WTC11 (cell line): Measurements from ENCODE around the gene B3GAT3. TPM values are rescaled to one million over a fixed set of nuclear protein-coding genes. Genes with fewer than 3 reads are reported as not detected.

ENCODE experiments used
- ATAC-seq: fragments of 200-7000 bp; cut with Tn5 transposase; 2 replicates; pipeline ENCODE4 v1.10.0; 2021; ENCODE audit warnings: mild to moderate bottlenecking, moderate library complexity
- CTCF ChIA-PET: fragments of 300-600 bp; sonication (Branson Sonifier 250); formaldehyde crosslinking; loops from one replicate; lab custom pipeline; 2021; ENCODE audit warnings: antibody characterized with exemption; lab: Charles Lee
- POLR2A ChIA-PET: fragments of 350-600 bp; sonication (Branson Sonifier 250); formaldehyde crosslinking; loops from one replicate; lab custom pipeline; 2021; ENCODE audit warnings: antibody characterized with exemption; lab: Charles Lee
- DNase-seq: peaks from one replicate; pipeline ENCODE4 v3.0.0; 2021; ENCODE audit warnings: low spot score
- H3K27ac Mint-ChIP-seq: 2 replicates; pipeline ENCODE4 v1.8.0; 2021; ENCODE audit warnings: mixed read lengths
- H3K27me3 Mint-ChIP-seq: 2 replicates; pipeline ENCODE4 v1.8.0; 2021; ENCODE audit warnings: low read depth, mild to moderate bottlenecking, moderate library complexity, mixed read lengths
- H3K36me3 Mint-ChIP-seq: 2 replicates; pipeline ENCODE4 v1.8.0; 2021; ENCODE audit warnings: mixed read lengths
- H3K4me1 Mint-ChIP-seq: 2 replicates; pipeline ENCODE4 v1.8.0; 2022; ENCODE audit warnings: mixed read lengths
- H3K4me3 Mint-ChIP-seq: 2 replicates; pipeline ENCODE4 v1.8.0; 2021; ENCODE audit warnings: mild to moderate bottlenecking, moderate library complexity, mixed read lengths
- H3K9me3 Mint-ChIP-seq: 2 replicates; pipeline ENCODE4 v1.8.0; 2021; ENCODE audit warnings: mixed read lengths
- AR ChIP-seq: fragments of 250-450 bp; sonication (Bioruptor Pico); IDR thresholded peaks from 2 replicates; pipeline ENCODE4 v1.9.0; 2021; ENCODE audit warnings: mild to moderate bottlenecking
- ATF2 ChIP-seq: sonication (generic); formaldehyde crosslinking; IDR thresholded peaks from 2 replicates; pipeline ENCODE4 v1.8.1; 2022; ENCODE audit warnings: low read depth, missing genetic modification reagents, borderline replicate concordance
- E2F4 ChIP-seq: sonication (generic); formaldehyde crosslinking; IDR thresholded peaks from 2 replicates; pipeline ENCODE4 v1.8.1; 2022; ENCODE audit warnings: low read depth, mild to moderate bottlenecking, moderate library complexity, missing genetic modification reagents, borderline replicate concordance
- ELF4 ChIP-seq: sonication (generic); formaldehyde crosslinking; IDR thresholded peaks from 2 replicates; pipeline ENCODE4 v1.8.1; 2022; ENCODE audit warnings: low read depth, mild to moderate bottlenecking, moderate library complexity, missing genetic modification reagents
- FOXJ3 ChIP-seq: sonication (generic); formaldehyde crosslinking; IDR thresholded peaks from 2 replicates; pipeline ENCODE4 v1.9.0; 2021; ENCODE audit warnings: missing genetic modification reagents, mild to moderate bottlenecking, borderline replicate concordance
- GTF2I ChIP-seq: fragments of 250-450 bp; sonication (Bioruptor Pico); conservative IDR thresholded peaks from 2 replicates; pipeline ENCODE4 v1.4.0; 2021; ENCODE audit warnings: mild to moderate bottlenecking
- IRF1 ChIP-seq: sonication (generic); formaldehyde crosslinking; IDR thresholded peaks from 2 replicates; pipeline ENCODE4 v1.8.0; 2023; ENCODE audit warnings: missing genetic modification reagents
- JAZF1 ChIP-seq: fragments of 250-450 bp; sonication (Bioruptor Pico); IDR thresholded peaks from 2 replicates; pipeline ENCODE4 v1.9.0; 2021; ENCODE audit warnings: moderate library complexity, mild to moderate bottlenecking, inconsistent platforms
- KAT7 ChIP-seq: sonication (generic); formaldehyde crosslinking; IDR thresholded peaks from 2 replicates; pipeline ENCODE4 v1.8.1; 2023; ENCODE audit warnings: missing genetic modification reagents, mild to moderate bottlenecking, borderline replicate concordance
- MXD4 ChIP-seq: fragments of 250-450 bp; sonication (Bioruptor Pico); IDR thresholded peaks from 2 replicates; pipeline ENCODE4 v1.8.0; 2021; ENCODE audit warnings: mild to moderate bottlenecking, moderate library complexity, borderline replicate concordance
- RELA ChIP-seq: sonication (generic); formaldehyde crosslinking; IDR thresholded peaks from 2 replicates; pipeline ENCODE4 v1.8.1; 2022; ENCODE audit warnings: missing genetic modification reagents, mild to moderate bottlenecking, borderline replicate concordance
- SOX15 ChIP-seq: fragments of 250-450 bp; sonication (Bioruptor Pico); IDR thresholded peaks from 2 replicates; pipeline ENCODE4 v1.9.0; 2021; ENCODE audit warnings: mild to moderate bottlenecking
- SP1 ChIP-seq: sonication (generic); formaldehyde crosslinking; conservative IDR thresholded peaks from 2 replicates; pipeline ENCODE4 v1.8.1; 2022; ENCODE audit warnings: missing genetic modification reagents
- TCF7 ChIP-seq: sonication (generic); formaldehyde crosslinking; IDR thresholded peaks from 2 replicates; pipeline ENCODE4 v1.8.0; 2022; ENCODE audit warnings: mild to moderate bottlenecking, low read depth, missing genetic modification reagents, moderate library complexity
- ZNF263 ChIP-seq: sonication (generic); formaldehyde crosslinking; IDR thresholded peaks from 2 replicates; pipeline ENCODE4 v1.8.1; 2022; ENCODE audit warnings: low read depth, mild to moderate bottlenecking, moderate library complexity, missing genetic modification reagents
- ZNF396 ChIP-seq: fragments of 250-450 bp; sonication (Bioruptor Pico); IDR thresholded peaks from 2 replicates; pipeline ENCODE4 v1.8.0; 2021; ENCODE audit warnings: mild to moderate bottlenecking, moderate library complexity, borderline replicate concordance
- ZNF425 ChIP-seq: fragments of 250-450 bp; sonication (Bioruptor Pico); conservative IDR thresholded peaks from 2 replicates; pipeline ENCODE4 v1.9.0; 2021; ENCODE audit warnings: mild to moderate bottlenecking
- ZNF671 ChIP-seq: fragments of 250-450 bp; sonication (Bioruptor Pico); IDR thresholded peaks from 2 replicates; pipeline ENCODE4 v1.8.0; 2021; ENCODE audit warnings: mild to moderate bottlenecking
- total RNA-seq: library from RNA; stranded (reverse); gene quantifications from 3 replicates; pipeline ENCODE4 v1.2.3, GENCODE V29; 2021
- TF ChIP-seq, protein P1 (sequence below): fragments of 250-450 bp; sonication (Bioruptor Pico); IDR thresholded peaks from 2 replicates; pipeline ENCODE4 v1.9.0; 2021; ENCODE audit warnings: moderate library complexity, mild to moderate bottlenecking, inconsistent platforms, borderline replicate concordance
- TF ChIP-seq, protein P2 (sequence below): sonication (generic); formaldehyde crosslinking; IDR thresholded peaks from 2 replicates; pipeline ENCODE4 v1.8.1; 2023; ENCODE audit warnings: mild to moderate bottlenecking, missing genetic modification reagents
- TF ChIP-seq, protein P3 (sequence below): sonication (generic); formaldehyde crosslinking; IDR thresholded peaks from 2 replicates; pipeline ENCODE4 v1.8.1; 2023; ENCODE audit warnings: mild to moderate bottlenecking, missing genetic modification reagents

The B3GAT3 gene
- total RNA-seq, 1 experiment from 2014 or later: 43.9 TPM

DNA sequence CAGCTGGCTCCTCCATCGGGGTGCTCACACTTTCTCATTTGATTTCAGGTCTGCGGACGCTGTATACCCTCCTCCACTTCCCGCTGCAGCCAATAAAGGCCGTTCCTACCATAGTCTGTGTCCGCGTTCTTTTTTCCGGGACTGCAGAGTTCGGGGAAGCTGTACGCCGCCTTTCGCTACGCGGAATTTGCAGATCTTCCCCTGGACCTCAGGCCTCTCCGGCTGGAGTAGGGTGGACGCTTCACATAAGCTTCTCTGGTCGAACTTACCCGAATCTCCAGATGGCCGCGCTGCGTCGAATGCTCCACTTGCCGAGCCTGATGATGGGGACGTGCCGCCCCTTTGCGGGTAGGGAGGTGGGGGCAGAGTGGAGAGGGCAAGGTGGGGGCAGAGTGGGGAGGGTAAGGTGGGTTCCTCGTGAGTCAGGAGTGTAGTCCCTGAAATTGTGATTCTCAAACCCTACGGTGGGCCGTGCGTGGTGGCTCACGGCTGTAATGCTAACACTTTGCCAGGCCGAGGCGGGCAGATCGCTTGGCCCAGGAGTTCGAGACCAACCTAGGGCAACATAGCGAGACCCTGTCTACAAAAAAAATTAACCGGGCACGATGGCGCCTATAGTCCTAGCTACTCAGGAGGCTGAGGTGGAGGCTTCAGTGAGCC is 43.9 kb upstream of the B3GAT3 start (continued):
- TF ChIP-seq E2F4 (no peak), SP1 (no peak), ZNF425 (no peak), ZNF671 (CRISPR knock-in tag) (0 out of 2 replicates have a peak, but pooled peaks have one; percentile 3), JAZF1 (CRISPR knock-in tag) (no peak), GTF2I (CRISPR knock-in tag) (0 out of 2 replicates have a peak, but pooled peaks have one; percentile 8), KAT7 (CRISPR knock-in tag) (no peak), AR (0 out of 2 replicates have a peak, but pooled peaks have one; percentile 5), MXD4 (CRISPR knock-in tag) (no peak), ZNF263 (CRISPR knock-in tag) (no peak), SOX15 (CRISPR knock-in tag) (no peak), ATF2 (no peak)
- TF ChIP-seq, protein P1, sequence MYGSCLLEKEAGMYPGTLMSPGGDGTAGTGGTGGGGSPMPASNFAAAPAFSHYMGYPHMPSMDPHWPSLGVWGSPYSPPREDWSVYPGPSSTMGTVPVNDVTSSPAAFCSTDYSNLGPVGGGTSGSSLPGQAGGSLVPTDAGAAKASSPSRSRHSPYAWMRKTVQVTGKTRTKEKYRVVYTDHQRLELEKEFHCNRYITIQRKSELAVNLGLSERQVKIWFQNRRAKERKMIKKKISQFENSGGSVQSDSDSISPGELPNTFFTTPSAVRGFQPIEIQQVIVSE (CRISPR knock-in tag): no peak
- TF ChIP-seq, protein P2, sequence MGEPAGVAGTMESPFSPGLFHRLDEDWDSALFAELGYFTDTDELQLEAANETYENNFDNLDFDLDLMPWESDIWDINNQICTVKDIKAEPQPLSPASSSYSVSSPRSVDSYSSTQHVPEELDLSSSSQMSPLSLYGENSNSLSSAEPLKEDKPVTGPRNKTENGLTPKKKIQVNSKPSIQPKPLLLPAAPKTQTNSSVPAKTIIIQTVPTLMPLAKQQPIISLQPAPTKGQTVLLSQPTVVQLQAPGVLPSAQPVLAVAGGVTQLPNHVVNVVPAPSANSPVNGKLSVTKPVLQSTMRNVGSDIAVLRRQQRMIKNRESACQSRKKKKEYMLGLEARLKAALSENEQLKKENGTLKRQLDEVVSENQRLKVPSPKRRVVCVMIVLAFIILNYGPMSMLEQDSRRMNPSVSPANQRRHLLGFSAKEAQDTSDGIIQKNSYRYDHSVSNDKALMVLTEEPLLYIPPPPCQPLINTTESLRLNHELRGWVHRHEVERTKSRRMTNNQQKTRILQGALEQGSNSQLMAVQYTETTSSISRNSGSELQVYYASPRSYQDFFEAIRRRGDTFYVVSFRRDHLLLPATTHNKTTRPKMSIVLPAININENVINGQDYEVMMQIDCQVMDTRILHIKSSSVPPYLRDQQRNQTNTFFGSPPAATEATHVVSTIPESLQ (CRISPR knock-in tag): no peak
- TF ChIP-seq, all 79 proteins: peak for 10

DNA sequence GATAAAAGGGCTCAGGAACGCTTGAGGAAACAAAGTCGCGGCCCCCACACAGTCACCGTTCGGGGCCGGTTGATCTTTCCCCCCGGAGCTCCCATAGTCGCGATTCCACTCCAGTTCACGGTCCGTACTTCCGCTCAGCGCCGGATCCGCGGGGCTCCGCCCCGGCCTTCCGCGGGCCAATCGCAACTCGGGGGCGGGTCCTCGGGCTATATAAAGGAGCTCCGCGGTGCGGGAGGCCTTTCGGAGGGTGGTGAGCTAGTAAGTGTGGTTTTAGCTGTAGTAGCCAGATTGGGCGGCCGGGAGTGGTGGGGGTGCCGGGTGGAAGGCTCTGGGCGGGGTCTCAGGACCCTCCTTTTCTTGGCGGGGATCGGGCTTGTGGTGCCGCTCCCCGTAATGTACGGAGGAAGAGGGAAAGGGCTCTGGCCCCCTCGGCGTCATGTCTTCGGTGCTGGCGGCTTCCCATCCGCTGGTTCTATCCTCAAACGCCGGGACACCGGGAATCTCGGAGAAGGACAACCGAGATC is 43.4 kb upstream of the B3GAT3 start, which contains the start of the genes C11orf98 and CSKMT:
Gene C11orf98 (minus strand): TSS at position 136 of the 524 bp plus-strand sequence. CDS start 41 bp downstream, at position 95.
Gene CSKMT (plus strand): TSS at position 238 of the 524 bp plus-strand sequence. CDS start 568 bp downstream, outside the sequence.
- ChIA-PET POLR2A (interaction anchor here (0.5 to 3.2 kb wide), 37 partner anchors 9 to 416 kb away, joined by 3 to 42 read pairs (median 6); partner anchors contain the start of genes B3GAT3, BSCL2, EEF1G and GANAB), CTCF (interaction anchor here (0.6 to 2.2 kb wide), 20 partner anchors 12 to 324 kb away, joined by 3 to 10 read pairs (median 5); partner anchors contain the start of genes B3GAT3, BSCL2, EML3 and GANAB)
- H3K27me3 Mint-ChIP-seq: no peaks in the 10 kb centered on the region
- H3K9me3 Mint-ChIP-seq: no peaks in the 10 kb centered on the region
- DNase-seq (peak; percentile 97), ATAC-seq (peak; percentile 79)
- peaks cover 30% of the 10 kb centered on the region for H3K36me3 Mint-ChIP-seq
- peak within 1 kb of the TSS; percentile 97 for H3K4me3 Mint-ChIP-seq
- H3K4me1 Mint-ChIP-seq: peaks cover 20% of the 10 kb centered on the region
- peak within 1 kb of the TSS; percentile 95 for H3K27ac Mint-ChIP-seq
- TF ChIP-seq IRF1 (CRISPR knock-in tag) (peak; percentile 65; the same call in 1 of the 2 replicates), ELF4 (CRISPR knock-in tag) (no peak), KAT7 (CRISPR knock-in tag) (0 out of 2 replicates have a peak, but pooled peaks have one; percentile 4), FOXJ3 (CRISPR knock-in tag) (no peak), ZNF396 (CRISPR knock-in tag) (no peak), RELA (no peak), TCF7 (CRISPR knock-in tag) (no peak)
- TF ChIP-seq, protein P3, sequence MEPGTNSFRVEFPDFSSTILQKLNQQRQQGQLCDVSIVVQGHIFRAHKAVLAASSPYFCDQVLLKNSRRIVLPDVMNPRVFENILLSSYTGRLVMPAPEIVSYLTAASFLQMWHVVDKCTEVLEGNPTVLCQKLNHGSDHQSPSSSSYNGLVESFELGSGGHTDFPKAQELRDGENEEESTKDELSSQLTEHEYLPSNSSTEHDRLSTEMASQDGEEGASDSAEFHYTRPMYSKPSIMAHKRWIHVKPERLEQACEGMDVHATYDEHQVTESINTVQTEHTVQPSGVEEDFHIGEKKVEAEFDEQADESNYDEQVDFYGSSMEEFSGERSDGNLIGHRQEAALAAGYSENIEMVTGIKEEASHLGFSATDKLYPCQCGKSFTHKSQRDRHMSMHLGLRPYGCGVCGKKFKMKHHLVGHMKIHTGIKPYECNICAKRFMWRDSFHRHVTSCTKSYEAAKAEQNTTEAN: no peak; the same call in 1 of the 2 replicates
